ENCODE measurements around the gene POT1. TPM values are rescaled to one million over a fixed set of nuclear protein-coding genes. Genes with fewer than 3 reads are reported as not detected.

Gene POT1
- polyA plus RNA-seq, 3 donors from 2014 or later: 10.5 to 21.9 (median 19.3) TPM

DNA sequence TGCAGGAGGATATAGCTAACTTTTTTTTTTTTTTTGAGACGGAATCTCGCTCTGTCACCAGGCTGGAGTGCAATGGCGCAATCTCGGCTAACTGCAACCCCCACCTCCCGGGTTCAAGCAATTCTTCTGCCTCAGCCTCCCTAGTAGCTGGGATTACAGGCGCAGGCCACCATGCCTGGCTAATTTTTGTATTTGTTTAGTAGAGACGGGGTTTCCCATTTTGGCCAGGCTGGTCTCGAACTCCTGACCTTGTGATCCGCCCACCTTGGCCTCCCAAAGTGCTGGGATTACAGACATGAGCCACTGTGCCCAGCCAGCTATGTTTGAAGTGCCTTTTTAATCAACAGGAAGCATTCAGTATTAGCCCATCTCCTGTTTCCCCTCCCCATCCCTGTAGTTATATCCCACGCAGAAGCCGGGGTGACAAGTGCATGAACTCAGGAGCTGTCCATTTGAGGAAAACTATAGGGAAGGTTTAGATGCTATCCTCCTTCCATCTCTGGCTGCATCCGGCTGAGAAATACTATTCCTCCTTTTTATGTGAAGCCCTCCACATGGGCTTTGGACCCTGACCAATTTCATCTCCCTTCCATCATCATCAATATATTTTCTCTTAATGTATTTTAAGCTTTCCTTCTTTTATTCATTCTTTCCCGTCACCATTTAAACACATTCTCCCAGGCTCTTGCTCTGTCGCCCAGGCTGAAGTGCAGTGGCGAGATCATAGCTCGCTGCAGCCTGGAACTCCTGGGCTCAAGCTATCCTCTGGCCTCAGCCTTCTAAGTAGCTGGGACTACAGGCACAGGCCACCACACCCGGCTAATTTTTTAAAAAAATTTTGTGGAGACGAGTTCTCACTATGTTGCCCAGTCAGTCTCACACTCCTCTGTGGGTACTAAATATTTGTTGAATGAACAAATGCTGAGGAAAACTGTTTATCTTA, 1.3 kb upstream of the POT1 start:
- H3K9me3 Mint-ChIP-seq: no peaks in the 10 kb centered on the region
- peaks cover 0 to 4% (median 4%) of the 10 kb centered on the region in 3 donors for H3K36me3 Mint-ChIP-seq
- peaks cover 2 to 9% (median 8%) of the 10 kb centered on the region in 3 donors for H3K27me3 Mint-ChIP-seq (ENCODE audit: low read depth in 3 of 3)
- peak overlapping the region; percentile 76 to 83 (median 79) for H3K27ac Mint-ChIP-seq
- H3K4me3 Mint-ChIP-seq: peak overlapping the region; percentile 22 to 47 (median 32)
- no peak for DNase-seq
- H3K4me1 Mint-ChIP-seq: peaks cover 22 to 42% of the 10 kb centered on the region in 2 donors

DNA sequence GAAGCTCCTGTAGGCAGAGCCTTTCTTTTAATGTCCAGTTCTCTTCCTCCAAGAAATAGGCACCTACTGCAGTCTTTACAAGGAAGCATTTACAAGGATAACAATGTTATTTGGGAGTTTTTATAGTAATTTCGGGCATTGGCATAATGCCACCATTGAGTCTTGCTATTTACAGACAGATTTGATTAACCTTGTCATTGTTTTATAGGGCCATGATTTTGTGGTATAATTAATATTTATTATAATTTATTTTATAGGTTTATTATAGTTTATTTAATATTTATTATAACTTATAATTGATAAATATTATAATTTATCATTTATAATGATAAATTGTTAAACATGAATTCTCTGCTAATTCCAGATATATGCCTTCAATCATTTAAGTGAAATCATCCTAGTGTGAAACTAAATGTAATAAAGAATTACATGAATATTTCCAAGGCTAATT, 573 bp upstream of the POT1 start:
- Mint-ChIP-seq H3K4me1 (peaks cover 22 to 49% of the 10 kb centered on the region in 2 donors), H3K9me3 (no peaks in the 10 kb centered on the region)

DNA sequence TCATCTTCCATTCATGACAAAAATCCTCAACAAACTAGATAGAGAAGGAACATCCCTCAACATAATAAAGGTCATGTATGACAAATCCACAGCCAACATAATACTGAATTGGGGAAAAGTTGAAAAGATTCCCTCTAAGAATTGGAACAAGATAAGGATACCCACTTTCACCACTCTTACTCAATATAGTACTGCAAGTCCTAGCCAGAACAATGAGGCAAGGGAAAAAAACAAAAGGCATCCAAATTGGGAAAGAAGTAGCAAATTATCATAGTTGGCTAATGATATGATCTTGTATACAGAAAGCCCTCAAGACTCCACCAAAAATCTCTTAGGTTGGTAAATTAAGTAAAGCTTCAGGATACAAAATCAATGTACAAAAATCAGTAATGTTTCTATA, 4.7 kb downstream of the POT1 start:
- H3K27ac Mint-ChIP-seq: peak overlapping the region in 1 of 6 donors; percentile 51
- H3K9me3 Mint-ChIP-seq: no peaks in the 10 kb centered on the region
- H3K27me3 Mint-ChIP-seq (ENCODE audit: low read depth in 3 of 3): peaks cover 2 to 8% (median 7%) of the 10 kb centered on the region in 3 donors
- peaks cover 19 to 70% of the 10 kb centered on the region in 2 donors for H3K4me1 Mint-ChIP-seq
- peaks cover 4 to 8% (median 4%) of the 10 kb centered on the region in 3 donors for H3K36me3 Mint-ChIP-seq
- H3K4me3 Mint-ChIP-seq: no peak overlapping the region
- no peak for DNase-seq

More for the DNA sequence above, 573 bp upstream of the POT1 start:
- Mint-ChIP-seq H3K27me3 (ENCODE audit: low read depth in 3 of 3) (peaks cover 2 to 9% (median 8%) of the 10 kb centered on the region in 3 donors), H3K36me3 (peaks cover 0 to 8% (median 4%) of the 10 kb centered on the region in 3 donors), H3K27ac (peak overlapping the region; percentile 93 to 97 (median 95)), H3K4me3 (peak overlapping the region; percentile 90 to 96 (median 92))
- DNase-seq: no peak

DNA sequence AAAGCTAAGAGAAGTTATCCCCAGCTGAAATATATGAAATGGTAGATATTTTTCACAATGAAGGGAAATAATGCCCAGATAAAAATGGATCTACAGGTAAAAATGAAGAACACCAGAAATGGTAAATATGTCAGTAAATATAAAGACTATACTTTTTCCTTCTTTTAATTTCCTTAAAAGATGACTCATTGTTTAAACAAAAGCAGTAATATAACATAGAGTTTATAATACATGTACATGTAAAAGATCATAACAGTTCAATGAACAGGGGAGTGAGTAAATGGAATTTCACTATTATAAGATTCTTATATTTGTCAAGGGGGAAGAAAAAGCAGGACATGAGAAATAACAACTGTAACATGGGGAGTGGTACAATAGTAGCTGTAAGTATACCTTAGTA, 7.4 kb downstream of the POT1 start:
- Mint-ChIP-seq H3K27me3 (ENCODE audit: low read depth in 3 of 3) (peaks cover 0 to 2% (median 0%) of the 10 kb centered on the region in 3 donors), H3K36me3 (peaks cover 4 to 8% (median 4%) of the 10 kb centered on the region in 3 donors), H3K9me3 (no peaks in the 10 kb centered on the region), H3K4me3 (no peak overlapping the region), H3K27ac (no peak overlapping the region), H3K4me1 (peaks cover 1 to 43% of the 10 kb centered on the region in 2 donors)
- DNase-seq: no peak

DNA sequence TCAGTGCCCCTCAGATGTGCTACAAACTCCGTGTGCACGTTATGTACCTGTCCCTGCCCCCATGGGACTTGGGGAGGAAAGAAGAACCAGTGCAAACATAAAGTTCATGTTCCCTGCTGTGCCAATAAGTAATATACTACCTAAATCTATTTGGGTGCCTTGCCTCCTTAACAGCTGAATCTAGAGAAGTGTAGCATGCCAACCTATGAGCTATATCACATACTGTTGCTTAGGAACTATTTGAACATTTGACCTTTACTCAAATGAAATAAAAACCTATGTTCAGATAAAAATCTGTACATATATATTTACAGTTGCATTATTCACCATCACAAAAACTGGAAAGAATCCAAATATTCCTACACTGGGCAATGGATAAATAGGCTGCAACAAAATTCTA, 9.8 kb downstream of the POT1 start:
- H3K4me1 Mint-ChIP-seq: peaks cover 0 to 26% of the 10 kb centered on the region in 2 donors
- no peak overlapping the region for H3K4me3 Mint-ChIP-seq
- H3K36me3 Mint-ChIP-seq: peaks cover 0 to 7% (median 0%) of the 10 kb centered on the region in 3 donors
- H3K9me3 Mint-ChIP-seq: no peaks in the 10 kb centered on the region
- H3K27ac Mint-ChIP-seq: no peak overlapping the region
- peaks cover 0 to 2% (median 0%) of the 10 kb centered on the region in 3 donors for H3K27me3 Mint-ChIP-seq (ENCODE audit: low read depth in 3 of 3)
- DNase-seq: no peak

DNA sequence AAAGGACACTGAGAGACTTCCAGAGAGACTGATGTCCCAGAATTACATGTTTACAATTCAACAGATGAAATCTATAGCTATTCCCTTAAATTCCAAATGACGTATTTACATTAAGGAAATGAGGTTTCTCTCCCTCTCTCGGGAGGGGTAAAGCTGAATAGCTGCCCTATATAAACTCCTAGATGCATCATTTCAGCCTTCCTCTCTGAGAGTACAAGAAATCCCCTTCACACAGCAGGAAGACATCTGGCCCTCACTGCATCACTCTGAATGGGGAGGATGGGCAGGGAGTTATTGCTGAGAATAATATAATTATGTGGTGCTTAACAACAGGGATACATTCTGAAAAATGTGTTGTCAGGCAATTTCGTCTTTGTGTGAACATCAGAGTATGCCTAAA, 11.0 kb downstream of the POT1 start:
- Mint-ChIP-seq H3K4me1 (peaks cover 0 to 17% of the 10 kb centered on the region in 2 donors), H3K9me3 (no peaks in the 10 kb centered on the region), H3K36me3 (peaks cover 0 to 3% (median 2%) of the 10 kb centered on the region in 3 donors), H3K27me3 (ENCODE audit: low read depth in 3 of 3) (peaks cover 0 to 2% (median 0%) of the 10 kb centered on the region in 3 donors), H3K4me3 (no peak overlapping the region), H3K27ac (no peak overlapping the region)
- DNase-seq: no peak

DNA sequence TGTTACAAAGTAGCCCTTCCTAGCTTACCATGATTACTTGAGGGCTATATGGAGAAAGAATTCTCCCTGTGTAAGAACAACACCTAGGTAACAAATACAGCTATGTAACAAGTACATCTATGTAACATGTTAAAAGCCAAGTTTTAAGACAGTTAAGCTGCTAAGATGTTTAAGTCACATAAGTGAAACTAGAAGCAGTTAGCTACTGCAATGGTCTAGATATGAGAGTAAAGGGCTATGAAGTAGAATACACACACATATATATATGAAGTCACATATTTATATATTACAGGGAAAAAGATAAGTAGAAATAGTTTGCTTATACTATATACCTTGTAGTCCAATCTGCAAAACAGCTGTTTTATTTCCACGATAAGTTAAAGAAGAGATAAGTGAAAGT, 14.4 kb downstream of the POT1 start:
- no peaks in the 10 kb centered on the region for H3K27me3 Mint-ChIP-seq (ENCODE audit: low read depth in 3 of 3)
- peaks cover 0 to 7% of the 10 kb centered on the region in 2 donors for H3K4me1 Mint-ChIP-seq
- H3K27ac Mint-ChIP-seq: no peak overlapping the region
- H3K36me3 Mint-ChIP-seq: peaks cover 3 to 12% (median 7%) of the 10 kb centered on the region in 3 donors
- H3K9me3 Mint-ChIP-seq: no peaks in the 10 kb centered on the region
- H3K4me3 Mint-ChIP-seq: no peak overlapping the region
- DNase-seq: no peak

DNA sequence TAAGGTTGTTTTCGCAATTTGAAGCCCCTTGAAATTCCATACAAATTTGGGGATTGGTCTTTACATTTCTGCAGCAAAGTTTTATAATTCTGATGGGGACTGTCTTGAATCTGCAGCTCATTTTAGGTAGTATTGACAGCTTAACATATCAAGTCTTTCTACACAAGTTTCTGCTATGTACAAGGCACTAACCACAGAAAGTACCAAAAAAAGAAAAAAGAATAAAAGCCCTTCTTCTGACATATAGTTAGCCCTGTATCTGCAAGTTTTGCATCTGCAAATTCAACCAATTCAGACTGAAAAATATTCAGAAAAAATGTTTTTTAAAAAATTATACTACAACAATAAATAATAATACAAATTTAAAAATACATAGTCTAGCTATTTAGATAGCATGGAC, 15.3 kb downstream of the POT1 start:
- no peaks in the 10 kb centered on the region for H3K27me3 Mint-ChIP-seq (ENCODE audit: low read depth in 3 of 3)
- no peak overlapping the region for H3K4me3 Mint-ChIP-seq
- DNase-seq: no peak
- H3K36me3 Mint-ChIP-seq: peaks cover 3 to 12% (median 7%) of the 10 kb centered on the region in 3 donors
- H3K27ac Mint-ChIP-seq: no peak overlapping the region
- peaks cover 0 to 4% of the 10 kb centered on the region in 2 donors for H3K4me1 Mint-ChIP-seq
- no peaks in the 10 kb centered on the region for H3K9me3 Mint-ChIP-seq

DNA sequence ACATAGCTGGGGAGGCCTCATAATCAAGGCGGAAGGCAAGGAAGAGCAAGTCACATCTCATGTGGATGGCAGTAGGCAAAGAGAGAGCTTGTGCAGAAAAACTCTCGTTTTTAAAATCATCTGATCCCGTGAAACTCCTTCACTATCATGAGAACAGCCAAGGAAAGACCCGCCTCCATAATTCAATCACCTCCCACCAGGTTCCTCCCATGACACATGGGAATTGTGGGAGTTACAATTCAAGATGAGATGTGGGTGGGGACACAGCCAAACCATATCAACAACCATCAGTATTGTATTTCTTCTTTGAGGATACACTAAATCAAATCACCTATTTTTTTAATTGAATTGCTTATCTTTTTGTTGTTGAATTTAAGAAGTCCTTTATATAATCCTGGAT, 16.7 kb downstream of the POT1 start:
- Mint-ChIP-seq H3K9me3 (no peaks in the 10 kb centered on the region), H3K4me1 (peaks cover 0 to 4% of the 10 kb centered on the region in 2 donors), H3K27ac (no peak overlapping the region), H3K36me3 (peaks cover 3 to 12% (median 7%) of the 10 kb centered on the region in 3 donors), H3K4me3 (no peak overlapping the region), H3K27me3 (ENCODE audit: low read depth in 3 of 3) (no peaks in the 10 kb centered on the region)
- DNase-seq: no peak

DNA sequence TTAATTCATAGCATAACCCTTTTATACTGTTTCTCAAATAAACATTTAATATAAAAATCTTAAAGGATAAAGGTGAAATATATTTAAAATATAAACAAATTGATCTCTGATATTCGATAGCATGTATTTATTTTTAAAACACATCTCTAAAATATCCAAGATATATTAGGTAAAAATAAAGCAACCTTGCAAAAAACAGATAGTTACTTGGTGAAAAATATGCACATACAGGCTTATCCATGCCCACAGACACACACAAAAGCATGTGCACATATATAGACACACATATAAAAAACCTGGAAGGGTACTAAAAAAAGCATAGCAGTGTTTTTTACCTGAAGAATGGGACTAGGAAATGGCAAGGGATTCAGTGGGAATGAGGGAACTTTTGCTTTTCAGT, 19.8 kb downstream of the POT1 start:
- Mint-ChIP-seq H3K27me3 (ENCODE audit: low read depth in 3 of 3) (no peaks in the 10 kb centered on the region), H3K36me3 (peaks cover under 1 to 12% (median 7%) of the 10 kb centered on the region in 3 donors), H3K4me1 (peaks cover 1 to 13% of the 10 kb centered on the region in 2 donors), H3K4me3 (no peak overlapping the region), H3K27ac (no peak overlapping the region), H3K9me3 (no peaks in the 10 kb centered on the region)
- no peak for DNase-seq

DNA sequence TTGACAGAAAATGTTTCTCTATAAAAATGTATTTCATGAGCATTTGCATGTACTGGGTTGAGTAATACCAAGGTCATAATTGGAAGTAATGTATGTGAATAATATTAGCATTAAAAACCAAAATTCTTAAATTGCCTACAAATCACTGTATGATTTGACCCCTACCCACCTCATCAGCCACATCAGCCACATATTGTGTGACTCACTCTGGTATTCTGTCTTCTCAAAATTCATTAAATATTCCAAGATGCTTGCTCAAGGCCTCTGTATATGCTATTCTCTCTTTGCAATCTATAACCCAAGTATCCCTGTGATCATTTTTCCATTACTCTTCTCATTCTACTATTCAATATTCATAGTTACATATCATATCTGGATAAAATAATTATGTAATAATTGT, 21.4 kb downstream of the POT1 start:
- Mint-ChIP-seq H3K27me3 (ENCODE audit: low read depth in 3 of 3) (peaks cover 0 to 1% (median 0%) of the 10 kb centered on the region in 3 donors), H3K9me3 (no peaks in the 10 kb centered on the region), H3K36me3 (peaks cover 0 to 12% (median 7%) of the 10 kb centered on the region in 3 donors), H3K27ac (no peak overlapping the region), H3K4me3 (no peak overlapping the region), H3K4me1 (peaks cover 5 to 24% of the 10 kb centered on the region in 2 donors)
- no peak for DNase-seq

DNA sequence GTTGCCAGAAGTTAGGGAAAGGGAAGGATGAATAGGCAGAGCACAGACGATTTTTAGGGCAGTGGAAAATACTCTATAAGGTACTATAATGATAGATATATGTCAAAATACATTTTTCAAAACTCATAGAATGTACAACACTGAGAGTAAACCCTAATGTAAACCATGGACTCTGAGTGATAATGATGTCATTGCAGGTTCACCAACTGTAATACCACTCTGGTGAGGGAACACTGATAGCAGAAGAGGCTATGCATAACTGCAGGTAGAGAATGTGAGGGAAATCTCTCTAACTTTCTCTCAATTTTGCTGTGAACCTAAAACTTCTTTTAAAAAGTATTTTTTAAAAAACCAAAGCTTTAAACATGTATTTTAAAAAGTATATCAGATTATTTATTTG, 22.1 kb downstream of the POT1 start:
- no peak overlapping the region for H3K4me3 Mint-ChIP-seq
- no peak overlapping the region for H3K27ac Mint-ChIP-seq
- peaks cover 0 to 1% (median 0%) of the 10 kb centered on the region in 3 donors for H3K27me3 Mint-ChIP-seq (ENCODE audit: low read depth in 3 of 3)
- peaks cover 7 to 22% of the 10 kb centered on the region in 2 donors for H3K4me1 Mint-ChIP-seq
- no peaks in the 10 kb centered on the region for H3K9me3 Mint-ChIP-seq
- DNase-seq: no peak
- H3K36me3 Mint-ChIP-seq: peaks cover 0 to 8% (median 2%) of the 10 kb centered on the region in 3 donors

DNA sequence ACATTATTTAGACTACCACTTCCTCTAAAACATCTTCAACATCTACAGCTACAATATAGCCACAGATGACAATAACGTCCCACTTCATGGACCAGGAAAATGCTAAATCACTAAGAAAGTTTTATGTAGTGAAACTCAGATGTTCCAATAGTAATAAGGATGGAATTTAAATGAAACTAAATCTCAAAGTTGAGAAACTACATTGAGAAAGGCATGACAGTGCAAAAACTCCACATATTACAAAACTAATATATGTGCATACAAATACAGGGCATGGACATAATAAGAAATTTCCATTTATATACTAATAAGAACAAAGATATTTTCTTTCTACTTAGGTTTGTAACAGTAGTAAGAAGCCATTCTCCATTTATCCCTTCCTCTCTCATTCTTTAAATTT, 31.1 kb downstream of the POT1 start:
- Mint-ChIP-seq H3K4me1 (peaks cover 4 to 9% of the 10 kb centered on the region in 2 donors), H3K9me3 (peaks cover 0 to 3% (median 0%) of the 10 kb centered on the region in 6 donors), H3K27me3 (ENCODE audit: low read depth in 3 of 3) (peaks cover 0 to 1% (median 0%) of the 10 kb centered on the region in 3 donors), H3K27ac (no peak overlapping the region), H3K36me3 (peaks cover 11 to 25% (median 22%) of the 10 kb centered on the region in 3 donors), H3K4me3 (no peak overlapping the region)
- no peak for DNase-seq

DNA sequence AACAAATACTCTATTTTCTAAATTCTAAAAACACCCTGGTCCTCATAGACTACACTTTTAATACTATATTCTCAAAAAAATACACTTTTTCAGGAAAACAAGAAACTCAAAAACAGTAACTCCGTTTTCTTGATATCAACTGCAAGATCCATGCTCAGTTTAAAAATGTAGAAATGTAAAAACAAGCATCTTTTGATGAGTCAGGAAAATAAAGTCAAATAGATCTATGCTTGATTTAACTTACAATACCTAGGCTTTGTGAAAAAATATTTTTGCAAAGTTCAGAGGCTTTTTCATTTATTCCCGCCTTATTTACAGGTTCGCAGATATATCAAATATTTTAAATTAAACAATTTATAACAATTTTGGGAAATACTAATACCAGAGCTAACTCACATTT, 33.6 kb downstream of the POT1 start:
- no peak for DNase-seq
- H3K9me3 Mint-ChIP-seq: no peaks in the 10 kb centered on the region
- peaks cover 20 to 34% (median 27%) of the 10 kb centered on the region in 3 donors for H3K36me3 Mint-ChIP-seq
- H3K27ac Mint-ChIP-seq: no peak overlapping the region
- H3K4me1 Mint-ChIP-seq: peaks cover 0 to 5% of the 10 kb centered on the region in 2 donors
- no peak overlapping the region for H3K4me3 Mint-ChIP-seq
- H3K27me3 Mint-ChIP-seq (ENCODE audit: low read depth in 3 of 3): no peaks in the 10 kb centered on the region
